Measurements from ENCODE around the gene PTBP3.

Gene PTBP3

DNA sequence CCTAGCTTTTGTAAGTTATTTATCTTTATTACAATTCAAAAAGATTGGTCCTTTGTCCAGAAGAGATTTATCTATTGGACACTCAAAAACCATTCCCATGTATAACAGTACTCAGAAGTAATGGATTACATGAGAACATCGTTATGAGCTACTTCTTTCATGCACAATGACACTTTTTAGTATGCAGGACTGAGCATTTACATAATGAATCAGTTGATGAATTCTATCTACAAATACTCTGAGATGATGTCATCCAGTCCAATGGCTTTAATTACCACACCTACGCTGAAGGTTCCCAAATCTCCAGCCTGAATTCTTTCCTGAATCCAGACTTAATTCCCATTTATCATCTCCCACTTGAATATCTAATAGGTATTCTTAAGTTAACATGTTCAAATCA, 75.3 kb downstream of the PTBP3 start:
- TF ChIP-seq POLR2A (IDR thresholded peaks at IDR 0.05; ENCODE audit: low read depth, low read length) (no peak), POLR2AphosphoS5 (IDR thresholded peaks at IDR 0.05; ENCODE audit: low read depth, low read length) (no peak), TAF1 (IDR thresholded peaks at IDR 0.05; ENCODE audit: borderline replicate concordance, low read depth, low read length) (no peak)
- DNase-seq (ENCODE audit: insufficient read length): no peak
- FAIRE-seq: no peak

DNA sequence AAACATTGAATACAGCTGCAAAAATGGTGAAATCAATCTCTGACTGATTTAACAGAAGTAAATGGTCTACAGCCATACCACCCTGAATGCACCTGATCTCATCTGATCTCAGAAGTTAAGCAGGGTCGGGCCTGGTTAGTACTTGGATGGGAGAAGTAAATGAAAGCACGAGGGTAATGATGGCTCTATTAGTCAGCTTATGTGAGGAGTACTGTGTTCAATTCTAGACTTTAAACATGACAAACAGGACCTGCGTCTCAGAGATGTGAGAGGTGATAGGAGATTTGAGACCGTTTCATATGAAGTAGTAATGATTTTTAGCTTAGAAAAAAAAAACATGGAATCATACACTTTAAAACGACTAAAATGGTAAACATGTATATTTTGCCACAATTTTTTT, 81.2 kb downstream of the PTBP3 start:
- no peak for FAIRE-seq
- no peak for DNase-seq (ENCODE audit: insufficient read length)
- no peak for TF ChIP-seq POLR2AphosphoS5 (IDR thresholded peaks at IDR 0.05; ENCODE audit: low read depth, low read length)

- FAIRE-seq: peak; percentile 46
- no peak for DNase-seq (ENCODE audit: insufficient read length)
- TF ChIP-seq TAF1 (IDR thresholded peaks at IDR 0.05; ENCODE audit: borderline replicate concordance, low read depth, low read length) (no peak), POLR2A (IDR thresholded peaks at IDR 0.05; ENCODE audit: low read depth, low read length) (no peak), POLR2AphosphoS5 (IDR thresholded peaks at IDR 0.05; ENCODE audit: low read depth, low read length) (no peak)
Measured at GRCh38 chr9:112249277-112249676, 84.1 kb downstream of the PTBP3 start.

GRCh38 chr9:112248722-112249121, 84.7 kb downstream of the PTBP3 start:
- no peak for FAIRE-seq
- TF ChIP-seq TAF1 (IDR thresholded peaks at IDR 0.05; ENCODE audit: borderline replicate concordance, low read depth, low read length): no peak
- TF ChIP-seq POLR2A (IDR thresholded peaks at IDR 0.05; ENCODE audit: low read depth, low read length): no peak
- TF ChIP-seq POLR2AphosphoS5 (IDR thresholded peaks at IDR 0.05; ENCODE audit: low read depth, low read length): no peak
- DNase-seq (ENCODE audit: insufficient read length): no peak

- DNase-seq (ENCODE audit: insufficient read length): no peak
- no peak for TF ChIP-seq POLR2AphosphoS5 (IDR thresholded peaks at IDR 0.05; ENCODE audit: low read depth, low read length)
- TF ChIP-seq POLR2A (IDR thresholded peaks at IDR 0.05; ENCODE audit: low read depth, low read length): no peak
- FAIRE-seq: no peak
Measured at GRCh38 chr9:112247090-112247489, 86.3 kb downstream of the PTBP3 start.

DNA sequence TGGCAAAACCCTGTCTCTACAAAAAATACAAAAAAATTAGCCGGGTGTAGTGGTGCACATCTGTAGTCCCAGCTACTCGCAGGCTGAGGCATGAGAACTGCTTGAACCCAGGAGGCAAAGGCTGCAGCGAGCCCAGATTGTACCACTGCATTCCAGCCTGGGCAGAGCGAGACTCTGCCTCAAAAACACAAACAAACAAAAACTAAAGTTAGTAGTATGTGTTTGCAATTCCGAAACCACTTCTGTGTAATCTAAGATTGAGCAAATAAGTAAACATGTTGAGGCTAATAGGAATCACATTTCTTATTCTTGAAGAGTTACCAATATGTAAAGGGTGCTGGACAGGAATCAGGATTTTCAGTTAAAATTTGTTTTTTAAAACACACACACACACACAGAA, 88.3 kb downstream of the PTBP3 start:
- TF ChIP-seq TAF1 (IDR thresholded peaks at IDR 0.05; ENCODE audit: borderline replicate concordance, low read depth, low read length) (no peak), POLR2A (IDR thresholded peaks at IDR 0.05; ENCODE audit: low read depth, low read length) (no peak), POLR2AphosphoS5 (IDR thresholded peaks at IDR 0.05; ENCODE audit: low read depth, low read length) (no peak)
- FAIRE-seq (no peak), DNase-seq (ENCODE audit: insufficient read length) (no peak)

DNA sequence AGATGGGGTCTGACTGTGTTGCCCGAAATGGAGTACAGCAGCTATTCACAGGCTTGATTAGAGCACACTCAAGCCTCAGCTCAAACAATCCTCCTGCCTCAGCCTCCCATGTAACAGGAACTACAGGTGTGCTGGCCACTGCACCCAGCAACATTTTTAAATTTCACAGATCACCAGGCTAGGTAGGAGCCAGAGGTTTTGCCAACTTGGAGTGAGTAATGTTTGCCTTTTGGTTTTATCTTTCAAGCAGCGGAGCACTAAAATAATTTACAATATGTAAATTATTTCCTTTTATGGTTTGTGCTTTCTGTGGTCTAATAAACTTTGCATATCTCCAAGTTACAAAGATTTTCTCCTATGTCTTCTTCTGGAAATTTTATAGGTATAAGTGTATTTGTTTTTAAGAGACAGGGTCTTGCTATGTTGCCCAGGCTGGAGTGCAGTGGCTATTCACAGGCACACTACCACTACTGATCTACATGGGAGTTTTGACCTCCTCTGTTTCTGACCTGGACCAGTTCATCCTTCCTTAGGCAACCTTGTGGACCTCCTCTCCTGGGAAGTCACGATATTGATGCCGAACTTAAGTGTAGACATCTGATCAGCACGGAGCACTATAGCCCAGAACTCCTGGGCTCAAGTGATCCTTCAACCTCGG, 91.1 kb downstream of the PTBP3 start:
- DNase-seq (ENCODE audit: insufficient read length) (no peak), FAIRE-seq (no peak)

GRCh38 chr9:112241491-112241890, 91.9 kb downstream of the PTBP3 start:
- DNase-seq (ENCODE audit: insufficient read length) (no peak), FAIRE-seq (no peak)
- TF ChIP-seq POLR2A (IDR thresholded peaks at IDR 0.05; ENCODE audit: low read depth, low read length) (no peak), TAF1 (IDR thresholded peaks at IDR 0.05; ENCODE audit: borderline replicate concordance, low read depth, low read length) (no peak), POLR2AphosphoS5 (IDR thresholded peaks at IDR 0.05; ENCODE audit: low read depth, low read length) (no peak)

More for the DNA sequence above, 91.1 kb downstream of the PTBP3 start:
- TF ChIP-seq POLR2A (IDR thresholded peaks at IDR 0.05; ENCODE audit: low read depth, low read length) (no peak), POLR2AphosphoS5 (IDR thresholded peaks at IDR 0.05; ENCODE audit: low read depth, low read length) (no peak)

- TF ChIP-seq POLR2AphosphoS5 (IDR thresholded peaks at IDR 0.05; ENCODE audit: low read depth, low read length): no peak
- TF ChIP-seq POLR2A (IDR thresholded peaks at IDR 0.05; ENCODE audit: low read depth, low read length): no peak
- DNase-seq (ENCODE audit: insufficient read length) (no peak), FAIRE-seq (no peak)
Measured at GRCh38 chr9:112239708-112240107, 93.7 kb downstream of the PTBP3 start.

DNA sequence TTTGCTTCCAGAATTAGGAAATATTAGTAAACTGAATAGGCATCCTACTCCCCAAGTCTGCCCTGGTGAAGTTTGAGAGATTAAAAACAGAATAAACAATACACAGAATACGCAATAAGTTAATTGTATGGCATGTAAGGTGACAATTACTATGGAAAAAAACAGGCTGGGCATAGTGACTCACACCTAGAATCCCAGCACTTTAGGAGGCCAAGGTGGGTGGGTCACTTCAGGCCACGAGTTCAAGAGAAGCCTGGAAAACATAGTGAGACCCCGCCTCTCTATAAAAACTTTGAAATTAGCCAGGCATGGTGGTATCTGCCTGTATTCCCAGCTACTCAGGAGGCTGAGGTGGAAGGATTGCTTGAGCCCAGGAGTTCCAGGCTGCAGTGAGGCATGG, 94.1 kb downstream of the PTBP3 start:
- no peak for TF ChIP-seq TAF1 (IDR thresholded peaks at IDR 0.05; ENCODE audit: borderline replicate concordance, low read depth, low read length)
- TF ChIP-seq POLR2A (IDR thresholded peaks at IDR 0.05; ENCODE audit: low read depth, low read length): no peak
- TF ChIP-seq POLR2AphosphoS5 (IDR thresholded peaks at IDR 0.05; ENCODE audit: low read depth, low read length): no peak
- DNase-seq (ENCODE audit: insufficient read length) (no peak), FAIRE-seq (no peak)

GRCh38 chr9:112234779-112235178, 98.6 kb downstream of the PTBP3 start:
- no peak for DNase-seq (ENCODE audit: insufficient read length)
- TF ChIP-seq TAF1 (IDR thresholded peaks at IDR 0.05; ENCODE audit: borderline replicate concordance, low read depth, low read length) (no peak), POLR2A (IDR thresholded peaks at IDR 0.05; ENCODE audit: low read depth, low read length) (no peak), POLR2AphosphoS5 (IDR thresholded peaks at IDR 0.05; ENCODE audit: low read depth, low read length) (no peak)

GRCh38 chr9:112233769-112234168, 99.7 kb downstream of the PTBP3 start:
- TF ChIP-seq POLR2A (IDR thresholded peaks at IDR 0.05; ENCODE audit: low read depth, low read length) (no peak), TAF1 (IDR thresholded peaks at IDR 0.05; ENCODE audit: borderline replicate concordance, low read depth, low read length) (no peak), POLR2AphosphoS5 (IDR thresholded peaks at IDR 0.05; ENCODE audit: low read depth, low read length) (no peak)
- FAIRE-seq (no peak), DNase-seq (ENCODE audit: insufficient read length) (no peak)

More at GRCh38 chr9:112234779-112235178, 98.6 kb downstream of the PTBP3 start:
- no peak for FAIRE-seq

DNA sequence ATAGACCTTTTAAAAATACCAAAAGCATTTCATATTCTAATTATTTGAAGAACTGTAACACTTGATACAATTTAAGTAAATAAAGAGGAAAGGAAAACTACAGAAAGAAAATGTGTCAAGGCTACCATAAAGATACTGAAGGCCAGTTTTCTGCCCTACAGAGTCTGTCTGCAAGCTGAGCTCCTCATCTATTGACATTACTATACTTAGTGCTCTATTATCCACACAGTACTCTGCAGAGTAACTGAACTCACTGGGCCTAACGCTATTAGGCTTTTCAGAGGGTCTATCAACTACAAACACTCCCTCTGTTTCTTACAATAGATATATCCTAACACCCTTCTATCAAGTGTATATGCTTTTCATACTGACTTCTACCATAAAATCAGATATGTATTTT, 101.2 kb downstream of the PTBP3 start:
- no peak for TF ChIP-seq POLR2A (IDR thresholded peaks at IDR 0.05; ENCODE audit: low read depth, low read length)
- TF ChIP-seq TAF1 (IDR thresholded peaks at IDR 0.05; ENCODE audit: borderline replicate concordance, low read depth, low read length): no peak
- TF ChIP-seq POLR2AphosphoS5 (IDR thresholded peaks at IDR 0.05; ENCODE audit: low read depth, low read length): no peak

More for the DNA sequence above, 101.2 kb downstream of the PTBP3 start:
- no peak for FAIRE-seq
- no peak for DNase-seq (ENCODE audit: insufficient read length)

Measured in GM12892 (cell line).